Stomach smooth muscle (tissue), 2 donors: ENCODE data around the gene FAT1.
"Not testable (repeated sequence)": the region's sequence is repeated elsewhere in the genome, so short reads cannot be mapped to it uniquely, and the experiment has no call there.

Source experiments
- H3K27ac ChIP-seq: one replicate; pipeline ENCODE4 v1.7.0; 2013; ENCODE audit warnings: mild to moderate bottlenecking, low read length, inconsistent platforms
- H3K27me3 ChIP-seq, 2 donors: one replicate each; pipeline ENCODE4 v1.7.0; 2013; ENCODE audit warnings: low read length in 2 of 2; ENCODE audit not compliant: insufficient read depth in 2 of 2, control insufficient read depth in 1 of 2
- H3K36me3 ChIP-seq, 2 donors: one replicate each; pipeline ENCODE4 v1.7.0; 2013; ENCODE audit warnings: low read length in 2 of 2; ENCODE audit not compliant: control insufficient read depth in 2 of 2, insufficient read depth in 2 of 2
- H3K4me1 ChIP-seq: one replicate; pipeline ENCODE4 v1.7.0; 2013; ENCODE audit warnings: low read length; ENCODE audit not compliant: control insufficient read depth, insufficient read depth
- H3K4me3 ChIP-seq, 2 donors: one replicate each; pipeline ENCODE4 v1.7.0; 2013; ENCODE audit warnings: low read length in 2 of 2
- H3K9ac ChIP-seq, 2 donors: one replicate each; pipeline ENCODE4 v1.7.0; 2013; ENCODE audit warnings: low read length in 2 of 2, mild to moderate bottlenecking in 1 of 2
- H3K9me3 ChIP-seq, 2 donors: one replicate each; pipeline ENCODE4 v1.7.0; 2013; ENCODE audit warnings: low read length in 2 of 2; ENCODE audit not compliant: control insufficient read depth in 2 of 2
- donor health status: healthy.
- donor health status: Pancreatic carcinoma.

The FAT1 gene

GRCh38 chr4:186762361-186762760 lies 38.7 kb upstream of the FAT1 start:
- Histone ChIP-seq H3K27me3 (no peaks in the 10 kb centered on the region), H3K36me3 (no peaks in the 10 kb centered on the region), H3K4me3 (no peak overlapping the region), H3K27ac (no peak overlapping the region), H3K4me1 (no peaks in the 10 kb centered on the region), H3K9ac (no peak overlapping the region), H3K9me3 (no peaks in the 10 kb centered on the region)

GRCh38 chr4:186761956-186762355 lies 38.3 kb upstream of the FAT1 start:
- H3K4me1 ChIP-seq, H3K27me3 ChIP-seq, H3K9me3 ChIP-seq, H3K9ac ChIP-seq, H3K27ac ChIP-seq, H3K4me3 ChIP-seq, H3K36me3 ChIP-seq: not testable (repeated sequence)

- no peaks in the 10 kb centered on the region for H3K9me3 ChIP-seq
- H3K4me1 ChIP-seq, result no peaks in the 10 kb centered on the region
- H3K4me3 ChIP-seq, result no peak overlapping the region
- no peaks in the 10 kb centered on the region for H3K36me3 ChIP-seq
- no peak overlapping the region for H3K9ac ChIP-seq
- H3K27me3 ChIP-seq, result no peaks in the 10 kb centered on the region
- H3K27ac ChIP-seq, result no peak overlapping the region
Measured at GRCh38 chr4:186761393-186761792, 37.7 kb upstream of the FAT1 start.

GRCh38 chr4:186760576-186760975 lies 36.9 kb upstream of the FAT1 start:
- Histone ChIP-seq H3K9ac (no peak overlapping the region), H3K4me3 (no peak overlapping the region), H3K9me3 (no peaks in the 10 kb centered on the region), H3K4me1 (no peaks in the 10 kb centered on the region), H3K27me3 (no peaks in the 10 kb centered on the region), H3K27ac (no peak overlapping the region), H3K36me3 (no peaks in the 10 kb centered on the region)

- H3K9me3 ChIP-seq, result no peaks in the 10 kb centered on the region
- H3K4me1 ChIP-seq, result no peaks in the 10 kb centered on the region
- H3K9ac ChIP-seq, result no peak overlapping the region
- no peak overlapping the region for H3K4me3 ChIP-seq
- no peaks in the 10 kb centered on the region for H3K36me3 ChIP-seq
- no peak overlapping the region for H3K27ac ChIP-seq
- H3K27me3 ChIP-seq, result no peaks in the 10 kb centered on the region
Measured at GRCh38 chr4:186759990-186760389, 36.3 kb upstream of the FAT1 start.

- no peaks in the 10 kb centered on the region for H3K9me3 ChIP-seq
- no peaks in the 10 kb centered on the region for H3K4me1 ChIP-seq
- no peak overlapping the region for H3K27ac ChIP-seq
- H3K4me3 ChIP-seq, result no peak overlapping the region
- no peaks in the 10 kb centered on the region for H3K36me3 ChIP-seq
- H3K27me3 ChIP-seq, result no peaks in the 10 kb centered on the region
- no peak overlapping the region for H3K9ac ChIP-seq
Measured at GRCh38 chr4:186758929-186759682, 35.5 kb upstream of the FAT1 start.

- H3K27ac ChIP-seq, result no peak overlapping the region
- no peak overlapping the region for H3K9ac ChIP-seq
- H3K4me1 ChIP-seq, result no peaks in the 10 kb centered on the region
- H3K4me3 ChIP-seq, result no peak overlapping the region
- H3K9me3 ChIP-seq, result no peaks in the 10 kb centered on the region
- no peaks in the 10 kb centered on the region for H3K27me3 ChIP-seq
- H3K36me3 ChIP-seq, result no peaks in the 10 kb centered on the region
Measured at GRCh38 chr4:186757696-186758355, 34.2 kb upstream of the FAT1 start.

GRCh38 chr4:186756550-186756949 lies 32.9 kb upstream of the FAT1 start:
- H3K9me3 ChIP-seq, H3K4me3 ChIP-seq, H3K9ac ChIP-seq, H3K27ac ChIP-seq, H3K27me3 ChIP-seq, H3K36me3 ChIP-seq, H3K4me1 ChIP-seq: not testable (repeated sequence)

GRCh38 chr4:186755550-186756519 lies 32.2 kb upstream of the FAT1 start:
- Histone ChIP-seq H3K9ac (no peak overlapping the region), H3K27ac (no peak overlapping the region), H3K27me3 (no peaks in the 10 kb centered on the region)

GRCh38 chr4:186754976-186755375 lies 31.3 kb upstream of the FAT1 start:
- H3K27me3 ChIP-seq, result no peaks in the 10 kb centered on the region
- H3K4me1 ChIP-seq, result no peaks in the 10 kb centered on the region
- no peaks in the 10 kb centered on the region for H3K9me3 ChIP-seq
- no peaks in the 10 kb centered on the region for H3K36me3 ChIP-seq
- no peak overlapping the region for H3K4me3 ChIP-seq
- H3K9ac ChIP-seq, result no peak overlapping the region
- H3K27ac ChIP-seq, result no peak overlapping the region

More at GRCh38 chr4:186755550-186756519, 32.2 kb upstream of the FAT1 start:
- Histone ChIP-seq H3K9me3 (no peaks in the 10 kb centered on the region), H3K36me3 (no peaks in the 10 kb centered on the region), H3K4me3 (no peak overlapping the region), H3K4me1 (no peaks in the 10 kb centered on the region)
